KOPT-K1 (cell line): Measurements from ENCODE around the gene TTC28.

Experiments
- H3K27ac ChIP-seq: fragments of 200-600 bp; sonication (generic); 2 replicates; pipeline ENCODE4 v1.5.1; 2016; ENCODE audit warnings: antibody characterized with exemption, mild to moderate bottlenecking, low read depth, low read length; ENCODE audit not compliant: poor library complexity, severe bottlenecking
- H3K36me3 ChIP-seq: fragments of 200-600 bp; sonication (generic); 2 replicates; pipeline ENCODE4 v1.5.1; 2017; ENCODE audit warnings: antibody characterized with exemption, mild to moderate bottlenecking, low read length, moderate library complexity; ENCODE audit not compliant: insufficient read depth
- H3K9me3 ChIP-seq: fragments of 200-600 bp; sonication (generic); 2 replicates; pipeline ENCODE4 v1.5.1; 2017; ENCODE audit warnings: antibody characterized with exemption, low read length, mild to moderate bottlenecking; ENCODE audit not compliant: insufficient read depth, poor library complexity, severe bottlenecking

The TTC28 gene

GRCh38 chr22:28249402-28249801 is 430.2 kb downstream of the TTC28 start:
- Histone ChIP-seq H3K27ac (no peak overlapping the region), H3K9me3 (no peaks in the 10 kb centered on the region), H3K36me3 (no peaks in the 10 kb centered on the region)

GRCh38 chr22:28247667-28248363 is 431.8 kb downstream of the TTC28 start:
- no peaks in the 10 kb centered on the region for H3K9me3 ChIP-seq
- H3K27ac ChIP-seq: no peak overlapping the region
- H3K36me3 ChIP-seq: no peaks in the 10 kb centered on the region

- Histone ChIP-seq H3K27ac (no peak overlapping the region), H3K36me3 (no peaks in the 10 kb centered on the region), H3K9me3 (no peaks in the 10 kb centered on the region)
These were observed 432.5 kb downstream of the TTC28 start for GRCh38 chr22:28247136-28247535.

GRCh38 chr22:28246397-28246796 is 433.2 kb downstream of the TTC28 start:
- Histone ChIP-seq H3K27ac (no peak overlapping the region), H3K9me3 (no peaks in the 10 kb centered on the region), H3K36me3 (no peaks in the 10 kb centered on the region)

- Histone ChIP-seq H3K9me3 (no peaks in the 10 kb centered on the region), H3K27ac (no peak overlapping the region), H3K36me3 (no peaks in the 10 kb centered on the region)
These were observed 433.9 kb downstream of the TTC28 start for GRCh38 chr22:28245579-28246224.

GRCh38 chr22:28244757-28245156 is 434.9 kb downstream of the TTC28 start:
- Histone ChIP-seq H3K36me3 (no peaks in the 10 kb centered on the region), H3K27ac (no peak overlapping the region), H3K9me3 (no peaks in the 10 kb centered on the region)

GRCh38 chr22:28243539-28243938 is 436.1 kb downstream of the TTC28 start:
- H3K27ac ChIP-seq: no peak overlapping the region
- H3K36me3 ChIP-seq: no peaks in the 10 kb centered on the region
- no peaks in the 10 kb centered on the region for H3K9me3 ChIP-seq

- Histone ChIP-seq H3K36me3 (no peaks in the 10 kb centered on the region), H3K9me3 (no peaks in the 10 kb centered on the region), H3K27ac (no peak overlapping the region)
These were observed 437.9 kb downstream of the TTC28 start for GRCh38 chr22:28241656-28242290.

- no peaks in the 10 kb centered on the region for H3K9me3 ChIP-seq
- no peaks in the 10 kb centered on the region for H3K36me3 ChIP-seq
- H3K27ac ChIP-seq: no peak overlapping the region
These were observed 439.7 kb downstream of the TTC28 start for GRCh38 chr22:28239941-28240340.

GRCh38 chr22:28237783-28238182 is 441.9 kb downstream of the TTC28 start:
- Histone ChIP-seq H3K9me3 (no peaks in the 10 kb centered on the region), H3K36me3 (no peaks in the 10 kb centered on the region), H3K27ac (no peak overlapping the region)

- H3K27ac ChIP-seq: no peak overlapping the region
- no peaks in the 10 kb centered on the region for H3K36me3 ChIP-seq
- no peaks in the 10 kb centered on the region for H3K9me3 ChIP-seq
These were observed 442.5 kb downstream of the TTC28 start for GRCh38 chr22:28237112-28237511.

- H3K36me3 ChIP-seq: no peaks in the 10 kb centered on the region
- no peaks in the 10 kb centered on the region for H3K9me3 ChIP-seq
- H3K27ac ChIP-seq: no peak overlapping the region
These were observed 447.4 kb downstream of the TTC28 start for GRCh38 chr22:28232204-28232603.

GRCh38 chr22:28231441-28231840 is 448.2 kb downstream of the TTC28 start:
- Histone ChIP-seq H3K36me3 (no peaks in the 10 kb centered on the region), H3K9me3 (no peaks in the 10 kb centered on the region), H3K27ac (no peak overlapping the region)

- H3K9me3 ChIP-seq: no peaks in the 10 kb centered on the region
- H3K36me3 ChIP-seq: no peaks in the 10 kb centered on the region
- no peak overlapping the region for H3K27ac ChIP-seq
These were observed 449.0 kb downstream of the TTC28 start for GRCh38 chr22:28230671-28231070.

GRCh38 chr22:28229566-28230485 is 449.8 kb downstream of the TTC28 start:
- no peak overlapping the region for H3K27ac ChIP-seq

More at GRCh38 chr22:28229566-28230485, 449.8 kb downstream of the TTC28 start:
- Histone ChIP-seq H3K36me3 (no peaks in the 10 kb centered on the region), H3K9me3 (no peaks in the 10 kb centered on the region)
